Stimulated activated CD4-positive, alpha-beta T cell treated with anti-CD3 and anti-CD28 coated beads, Interleukin-4, amount 100 ng/mL, for 1 hour (primary cell): Measurements from ENCODE around the gene NTRK2.

Experiments used
- DNase-seq: peaks from one replicate; pipeline ENCODE4 v3.0.0-alpha.2; 2020

The NTRK2 gene

DNA sequence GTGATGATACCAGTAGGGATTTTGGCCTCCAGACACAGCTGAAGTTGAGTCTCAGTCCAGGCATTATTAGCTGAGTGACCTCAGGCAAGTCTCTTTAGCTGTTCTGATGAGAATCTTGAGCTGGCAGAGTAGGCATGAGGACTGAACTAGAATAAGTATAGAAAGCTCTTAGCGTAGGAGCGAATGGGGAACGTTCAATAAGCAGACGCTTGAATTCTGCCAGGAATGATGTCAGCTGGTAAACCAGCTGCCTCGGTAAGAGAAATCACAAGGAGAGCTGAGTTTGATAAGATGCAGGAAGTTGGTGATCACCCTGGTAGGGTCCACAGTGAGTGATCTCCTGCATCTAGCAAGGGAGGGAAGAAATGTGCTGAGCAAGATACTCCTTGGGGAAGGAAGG is 280.4 kb downstream of the NTRK2 start:
- DNase-seq, result no peak

DNA sequence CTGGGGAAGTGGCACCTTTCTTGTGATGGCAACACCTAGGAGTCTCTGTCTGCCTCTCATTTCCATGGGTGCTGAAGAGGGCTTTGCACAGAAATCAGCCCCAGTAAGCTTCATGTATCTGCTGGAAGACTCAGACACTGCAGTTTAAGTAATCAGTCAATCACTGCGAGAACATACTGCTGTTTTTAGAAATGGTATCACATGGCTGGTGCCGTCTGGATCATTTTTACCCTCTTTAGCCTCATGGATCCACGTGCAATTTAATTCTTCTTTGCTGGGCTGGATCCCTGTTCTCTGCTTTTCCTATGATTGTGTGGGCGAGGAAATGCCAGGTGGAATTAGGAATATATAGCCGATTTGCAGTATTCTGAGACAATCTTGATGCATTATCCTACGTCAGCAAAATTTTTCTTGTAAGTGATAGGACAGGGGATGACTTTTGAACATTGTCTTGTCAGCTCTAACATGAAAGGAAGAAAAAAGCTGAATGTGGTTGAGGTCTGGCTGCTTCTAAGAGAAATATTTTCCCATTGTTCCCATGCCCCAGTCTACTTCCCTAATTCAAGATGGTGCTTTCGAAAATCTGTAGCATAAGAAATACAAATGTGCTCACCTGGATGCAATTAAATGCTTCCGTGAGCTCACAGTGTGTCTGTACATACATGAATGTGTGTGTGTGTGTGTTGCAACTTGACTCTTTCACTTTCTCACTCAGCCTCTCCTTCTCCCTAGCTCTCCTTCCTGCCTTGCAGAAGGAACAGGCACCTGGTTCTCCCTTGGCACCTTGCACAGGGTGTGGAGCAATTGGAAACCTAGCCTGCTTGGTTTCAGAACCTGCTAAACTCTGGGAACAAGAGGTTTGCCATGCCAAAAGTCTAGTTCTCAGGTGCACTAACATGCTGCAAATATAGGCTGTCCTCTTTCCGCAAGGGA is 281.6 kb downstream of the NTRK2 start:
- no peak for DNase-seq

DNA sequence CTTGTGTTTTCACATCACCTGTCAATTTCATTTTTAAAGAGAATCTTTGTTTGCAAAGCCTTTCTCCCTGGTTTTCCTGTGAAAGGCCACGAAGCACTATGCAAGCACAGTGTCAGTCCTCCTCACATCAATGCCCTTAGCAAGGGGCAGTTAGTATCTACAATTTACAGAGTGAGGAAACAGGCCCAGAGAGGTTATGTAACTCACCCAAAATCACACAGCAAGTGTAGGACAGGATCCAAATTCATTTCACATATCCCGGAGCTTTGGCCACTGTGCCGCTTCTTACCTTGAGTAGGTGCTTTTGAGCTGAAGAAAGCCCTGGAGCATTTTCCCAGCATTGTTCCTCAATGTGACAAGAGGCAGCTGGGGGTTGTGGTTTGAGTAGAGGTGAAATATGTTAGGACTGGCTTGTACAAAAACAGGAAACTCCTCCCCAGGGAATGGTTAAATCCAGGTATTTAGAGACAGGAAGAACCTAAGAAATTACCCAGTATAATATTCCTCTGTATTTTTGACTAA is 283.8 kb downstream of the NTRK2 start:
- DNase-seq, result no peak

DNA sequence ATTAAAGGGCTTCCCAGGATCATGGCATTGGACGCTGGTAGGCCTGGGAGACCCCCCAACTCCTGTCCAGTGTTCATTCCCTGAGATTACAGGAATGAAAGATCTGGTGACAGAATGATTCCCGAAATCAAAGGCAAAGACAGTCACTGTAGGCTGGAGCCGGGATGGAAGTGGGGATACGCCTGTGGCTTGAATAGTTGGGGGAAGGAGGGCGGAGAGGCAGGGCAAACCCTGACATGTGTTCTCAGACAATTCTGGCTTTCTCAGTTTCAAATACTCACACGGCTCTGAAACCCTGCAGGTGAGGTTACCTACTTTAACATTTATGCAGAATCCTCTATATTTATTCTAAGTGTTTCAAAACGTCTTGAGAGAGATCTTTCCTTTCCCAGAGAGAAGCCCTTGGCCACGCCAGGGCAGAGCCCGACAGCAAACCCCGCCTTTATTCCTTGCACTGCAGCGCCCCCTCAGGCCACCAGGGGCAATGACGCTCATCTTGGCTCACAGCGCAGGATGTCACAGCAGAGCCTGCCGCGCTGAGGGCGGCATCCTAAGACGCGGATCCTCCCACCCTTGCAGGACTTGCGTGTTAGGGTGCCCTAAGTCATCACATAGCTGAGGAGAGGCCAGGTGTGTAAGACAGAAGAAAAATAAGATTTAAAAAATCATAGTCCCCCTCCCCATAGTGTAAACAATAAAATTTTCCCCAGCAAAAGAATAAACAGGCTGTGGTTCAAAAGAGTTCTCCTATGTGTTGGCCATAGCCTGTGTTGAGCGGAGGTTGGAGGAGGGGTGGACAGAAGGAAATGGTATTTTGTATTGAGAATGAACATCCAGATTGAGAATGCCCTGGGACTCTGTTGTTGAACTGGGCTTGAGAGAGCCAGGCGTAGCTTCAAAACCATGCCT is 284.5 kb downstream of the NTRK2 start:
- DNase-seq, result peak; percentile 36

DNA sequence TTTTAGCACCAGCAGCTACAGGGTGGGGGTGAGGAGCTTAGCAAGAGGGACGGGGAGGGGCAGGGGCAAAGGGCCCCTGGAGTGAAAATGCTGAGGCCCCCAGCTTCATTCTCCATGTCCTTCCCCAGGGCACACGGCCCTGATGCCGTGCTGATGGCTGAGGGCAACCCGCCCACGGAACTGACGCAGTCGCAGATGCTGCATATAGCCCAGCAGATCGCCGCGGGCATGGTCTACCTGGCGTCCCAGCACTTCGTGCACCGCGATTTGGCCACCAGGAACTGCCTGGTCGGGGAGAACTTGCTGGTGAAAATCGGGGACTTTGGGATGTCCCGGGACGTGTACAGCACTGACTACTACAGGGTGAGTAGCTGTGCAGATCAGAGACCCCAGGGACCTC is 285.6 kb downstream of the NTRK2 start:
- DNase-seq, result no peak

DNA sequence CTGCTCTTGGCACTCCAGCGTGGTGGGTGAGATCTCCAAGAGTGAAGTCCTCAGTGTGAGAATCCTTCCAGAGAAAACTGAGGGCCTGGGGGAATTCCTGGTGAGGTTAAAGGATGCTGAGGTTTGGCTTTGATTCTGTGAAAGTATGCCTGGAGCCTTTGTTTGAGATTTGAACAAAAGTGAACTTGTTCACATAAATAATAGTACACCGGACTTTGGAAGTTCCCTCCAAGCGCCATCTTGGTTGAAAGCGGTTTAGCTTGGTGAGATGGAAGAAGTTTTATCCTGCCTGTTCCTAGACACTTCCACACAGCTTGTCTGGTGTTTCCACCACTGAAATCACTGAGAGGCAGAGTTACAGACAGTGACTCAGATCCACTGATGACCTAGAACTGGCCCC is 286.4 kb downstream of the NTRK2 start:
- DNase-seq, result no peak

DNA sequence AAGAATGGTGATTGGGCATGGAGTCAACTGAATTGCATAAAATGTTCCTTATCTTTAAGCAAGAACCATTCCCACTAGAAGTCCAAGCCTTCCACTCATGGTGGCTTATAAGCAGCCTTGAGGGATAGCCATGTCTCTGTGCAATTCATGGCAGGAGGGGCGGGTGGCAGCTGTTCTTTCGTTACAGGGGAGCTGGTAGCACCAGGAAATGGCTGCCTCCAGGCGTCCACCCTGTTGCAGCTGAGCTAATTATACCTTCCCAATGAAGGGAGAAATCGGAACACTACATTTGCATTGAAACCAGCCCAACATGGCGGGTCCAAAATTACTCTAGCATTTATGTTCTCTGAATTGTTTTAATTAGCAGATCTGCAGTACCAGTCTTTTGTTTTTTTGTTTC is 289.8 kb downstream of the NTRK2 start:
- no peak for DNase-seq

DNA sequence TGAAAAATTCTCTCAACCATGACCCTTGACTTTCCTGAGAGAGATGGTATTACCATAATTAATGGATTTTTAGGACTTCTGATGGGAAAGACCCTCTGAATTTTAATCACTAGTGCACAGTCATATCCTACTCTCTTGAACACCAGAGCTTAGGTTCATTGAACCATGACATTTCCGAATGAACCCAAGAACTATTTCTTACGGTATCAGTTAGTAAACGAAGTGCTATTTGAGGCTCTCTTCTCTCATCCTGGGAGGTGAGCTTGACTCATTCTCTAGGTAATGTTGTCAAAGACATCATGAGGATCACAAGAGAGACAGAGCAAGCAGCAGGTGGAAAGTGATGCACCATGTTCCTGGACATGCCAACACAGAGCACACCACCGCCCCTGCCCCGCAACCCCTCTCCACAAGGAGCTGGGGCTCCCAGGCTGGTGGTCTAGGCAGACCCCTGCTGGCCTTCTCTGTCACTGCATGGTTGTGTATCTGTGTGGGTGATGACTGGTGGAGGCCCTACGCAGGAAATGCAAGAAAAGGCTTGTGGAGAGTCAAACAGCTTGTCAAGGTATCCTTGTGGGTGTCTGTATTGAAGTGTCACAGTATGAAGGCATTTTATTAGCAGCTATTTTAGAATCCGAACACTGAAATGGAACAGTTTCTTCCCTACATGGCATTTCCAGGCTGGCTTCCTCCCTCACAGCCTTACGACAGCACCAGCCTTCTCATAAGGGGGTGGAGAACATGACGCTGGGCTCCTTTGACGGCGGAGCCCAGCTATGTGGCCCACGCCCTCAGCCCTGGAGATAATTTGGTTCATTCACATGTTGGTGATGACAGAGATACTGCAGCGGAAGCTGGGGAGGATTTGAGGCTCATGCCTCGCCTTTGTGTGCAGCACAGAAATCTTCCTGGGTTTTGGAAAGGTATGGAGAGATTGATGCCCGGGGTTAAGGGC is 297.6 kb downstream of the NTRK2 start:
- DNase-seq, result no peak

DNA sequence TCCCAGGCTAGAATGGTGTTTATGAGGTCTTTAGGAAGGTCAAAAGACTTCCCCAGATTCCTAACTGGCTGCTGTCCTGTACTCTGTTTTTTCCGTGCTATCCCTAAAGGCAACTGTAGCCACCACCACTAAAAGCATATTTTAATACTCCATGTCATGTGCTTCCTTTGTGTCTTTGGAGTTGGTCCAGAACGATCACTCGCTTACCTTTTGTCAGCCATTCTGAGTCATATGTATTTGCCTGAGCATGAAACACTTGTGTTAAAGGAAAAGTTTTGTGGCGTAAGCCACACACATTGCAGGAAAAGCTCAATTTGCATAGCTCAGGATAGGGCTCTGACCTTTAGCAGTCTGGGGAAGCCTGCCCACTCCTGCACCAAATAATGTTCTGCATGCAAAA is 299.6 kb downstream of the NTRK2 start:
- no peak for DNase-seq

DNA sequence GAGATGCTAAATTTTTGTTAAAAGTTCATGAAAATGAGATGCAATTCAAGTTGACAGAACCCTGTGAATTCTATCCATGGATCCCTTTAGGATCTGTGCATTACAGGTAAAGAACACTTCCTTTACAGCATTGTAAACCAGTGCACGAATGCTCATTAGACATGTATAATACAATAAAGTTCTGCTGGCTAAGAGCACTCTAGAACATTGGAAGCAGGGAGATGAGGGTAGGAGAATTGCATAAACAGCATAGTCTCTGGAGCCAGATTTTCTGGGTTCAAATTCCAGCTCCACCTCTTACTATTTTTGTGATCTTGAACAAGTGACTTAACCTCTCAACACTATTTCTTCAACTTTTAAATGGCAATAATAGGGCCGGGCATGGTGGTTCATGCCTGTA is 300.2 kb downstream of the NTRK2 start:
- no peak for DNase-seq

DNA sequence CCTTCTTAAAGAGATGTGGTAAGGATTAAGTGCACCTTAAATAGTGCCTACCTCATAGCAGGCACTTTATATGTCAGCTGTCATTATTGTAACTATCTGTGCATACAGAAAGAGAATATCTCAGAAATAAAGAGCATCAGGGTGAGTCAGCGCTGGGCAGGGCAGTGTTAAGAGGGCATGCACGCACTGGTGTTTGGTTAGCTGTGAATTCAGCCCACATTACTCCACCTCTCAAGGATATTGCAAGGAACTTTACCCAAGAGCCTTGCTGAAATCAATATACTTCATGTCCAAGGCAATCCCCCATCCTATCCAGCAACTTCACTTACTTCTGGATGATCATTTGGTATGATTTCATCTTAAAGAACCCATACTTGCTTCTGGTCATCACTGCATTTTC is 300.9 kb downstream of the NTRK2 start:
- DNase-seq, result no peak

DNA sequence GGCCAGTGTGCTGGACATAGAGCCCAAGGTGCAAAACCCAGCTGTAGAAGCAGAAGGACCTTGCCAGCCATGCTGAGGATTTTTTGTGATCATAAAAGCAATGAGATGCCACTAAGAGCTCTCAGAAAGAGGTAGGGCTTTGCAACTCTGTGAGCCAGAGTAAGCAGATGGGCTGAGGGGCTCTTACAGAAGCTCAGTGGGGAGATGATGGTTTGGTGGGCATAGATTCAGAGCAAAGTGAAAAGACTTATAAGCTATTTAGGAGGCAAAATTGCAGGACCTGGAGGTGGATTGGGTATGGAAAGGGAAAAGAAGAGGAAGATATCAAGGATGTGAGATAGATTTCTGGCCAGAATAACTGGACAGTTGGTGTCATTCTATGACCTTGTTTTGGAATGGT is 302.0 kb downstream of the NTRK2 start:
- DNase-seq, result no peak

DNA sequence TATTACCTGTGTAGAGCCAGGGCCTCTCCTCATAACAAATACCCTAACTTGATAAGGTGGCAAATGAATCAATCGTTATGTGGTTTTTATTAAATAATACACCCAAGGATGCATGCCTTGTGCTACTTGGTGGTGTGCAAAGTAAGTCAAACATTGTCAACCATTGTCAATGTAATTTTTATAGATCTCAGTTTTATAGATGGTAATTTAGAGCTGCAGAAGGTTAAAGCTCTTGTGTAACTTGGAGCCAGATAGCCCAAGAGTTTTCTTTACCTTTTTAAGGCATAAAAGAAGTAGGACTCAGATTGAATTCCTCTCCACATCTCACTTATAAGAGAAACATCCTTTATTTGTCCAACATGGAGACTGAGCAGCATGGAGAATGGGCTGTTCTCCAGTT is 304.7 kb downstream of the NTRK2 start:
- no peak for DNase-seq

DNA sequence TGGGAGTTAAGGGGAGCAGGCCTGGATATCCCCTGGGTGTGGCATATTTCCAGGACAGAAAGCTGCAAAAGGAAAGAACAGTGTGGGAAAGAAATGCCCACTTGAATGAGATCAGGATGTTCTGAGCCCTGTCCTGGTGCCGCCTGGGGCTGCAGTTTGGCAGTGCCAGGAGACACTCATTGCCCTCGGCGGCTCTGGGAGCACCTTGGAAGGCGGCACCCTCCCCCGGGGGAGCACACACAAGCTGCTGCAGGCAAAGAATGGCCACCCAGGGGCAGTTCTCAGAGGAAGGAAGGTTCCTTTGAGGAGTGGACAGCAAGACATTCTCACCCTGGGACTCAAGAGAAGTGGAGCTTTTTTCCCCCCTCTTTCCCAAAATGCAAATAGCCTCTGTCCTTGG is 305.3 kb downstream of the NTRK2 start:
- DNase-seq, result no peak

DNA sequence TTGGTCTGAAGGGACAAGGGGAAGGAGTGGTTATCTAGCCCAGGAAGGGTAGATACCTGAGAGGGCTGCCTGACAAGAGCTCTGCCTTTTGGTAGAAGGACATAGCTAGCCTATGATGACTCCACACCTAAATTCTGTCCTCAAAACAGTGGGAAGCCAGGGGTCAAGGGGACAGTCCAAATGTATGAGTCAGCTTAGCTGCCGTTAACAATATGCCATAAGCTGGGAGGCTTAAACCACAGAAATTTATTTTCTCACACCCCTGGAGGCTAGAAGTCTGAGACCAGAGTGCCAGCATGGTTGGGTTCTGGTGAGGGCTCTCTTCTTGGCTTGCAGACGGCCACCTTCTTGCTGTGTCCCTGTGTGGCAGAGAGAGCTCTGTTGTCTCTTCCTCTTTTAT is 306.4 kb downstream of the NTRK2 start:
- no peak for DNase-seq

DNA sequence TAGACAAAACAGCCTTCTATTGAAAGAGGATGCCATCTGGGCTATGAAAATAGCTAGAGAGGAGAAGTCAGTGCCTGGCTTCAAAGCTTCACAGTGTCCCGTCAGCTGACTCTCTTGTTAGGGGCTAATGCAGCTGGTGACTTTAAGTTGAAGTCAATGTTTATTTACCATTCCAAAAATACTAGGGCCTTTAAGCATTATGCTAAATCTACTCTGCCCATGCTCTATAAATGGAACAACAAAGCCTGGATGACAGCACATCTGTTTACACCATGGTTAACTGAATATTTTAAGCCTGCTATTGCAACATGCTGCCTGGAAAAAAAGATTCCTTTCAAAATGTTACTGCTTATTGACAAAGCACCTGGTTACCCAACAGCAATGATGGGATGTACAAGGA is 309.1 kb downstream of the NTRK2 start:
- DNase-seq, result no peak

DNA sequence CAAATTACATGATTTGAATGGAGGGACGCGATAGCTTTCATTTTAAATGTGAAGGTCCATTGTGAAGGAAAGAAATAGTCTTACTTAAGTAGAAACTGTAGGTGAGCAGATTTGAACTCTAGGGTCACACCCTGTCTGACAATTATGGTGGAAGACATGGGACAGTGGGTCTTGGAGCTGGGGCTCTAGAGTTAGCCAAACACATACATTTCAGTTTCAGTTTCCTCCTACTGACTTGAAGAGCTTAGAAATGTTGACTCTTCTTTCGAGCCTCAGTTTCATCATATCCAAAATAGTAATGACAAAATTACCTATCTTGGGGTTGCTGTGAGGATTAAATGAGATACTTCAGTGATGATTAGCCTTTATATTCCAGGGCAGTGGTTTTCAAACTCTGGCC is 314.2 kb downstream of the NTRK2 start:
- DNase-seq, result no peak

DNA sequence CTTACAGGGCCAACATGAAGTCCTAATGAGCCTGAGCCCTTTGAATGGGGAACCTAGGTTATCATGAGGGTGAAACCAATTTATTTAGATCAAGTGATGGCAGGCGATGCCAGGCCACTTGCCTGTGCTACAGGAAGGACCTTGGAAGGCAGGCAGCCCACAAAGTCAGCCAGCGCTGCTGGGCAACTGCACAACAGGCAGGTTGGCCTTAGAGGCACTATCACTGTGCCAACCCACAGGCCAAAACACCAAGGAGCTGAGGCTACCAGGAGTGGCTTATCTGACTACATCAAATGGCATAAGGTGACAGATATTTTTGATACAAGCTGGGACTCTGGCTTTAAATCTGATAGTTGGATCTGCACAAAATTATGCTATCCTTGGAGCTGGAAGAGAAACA is 319.1 kb downstream of the NTRK2 start:
- DNase-seq, result no peak

DNA sequence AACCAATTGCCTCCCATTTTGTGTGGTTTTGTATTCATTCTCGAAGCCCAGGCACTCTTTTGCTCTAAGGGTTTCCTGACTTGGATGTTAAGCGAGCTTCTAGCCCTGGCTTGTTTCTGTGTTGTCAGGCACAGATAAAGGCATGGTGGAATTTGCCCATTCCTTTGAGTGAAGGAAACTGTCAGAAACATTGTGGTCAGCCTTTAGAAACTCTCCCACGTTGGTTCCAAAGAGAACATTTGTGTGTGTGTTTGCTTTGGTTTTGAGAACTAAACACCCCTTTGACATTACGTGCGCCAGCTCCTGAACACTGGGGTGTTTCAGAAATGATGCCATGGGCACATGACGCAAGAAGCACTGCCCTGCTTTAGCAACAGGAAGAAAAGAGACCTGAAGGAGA is 320.9 kb downstream of the NTRK2 start:
- DNase-seq, result no peak

DNA sequence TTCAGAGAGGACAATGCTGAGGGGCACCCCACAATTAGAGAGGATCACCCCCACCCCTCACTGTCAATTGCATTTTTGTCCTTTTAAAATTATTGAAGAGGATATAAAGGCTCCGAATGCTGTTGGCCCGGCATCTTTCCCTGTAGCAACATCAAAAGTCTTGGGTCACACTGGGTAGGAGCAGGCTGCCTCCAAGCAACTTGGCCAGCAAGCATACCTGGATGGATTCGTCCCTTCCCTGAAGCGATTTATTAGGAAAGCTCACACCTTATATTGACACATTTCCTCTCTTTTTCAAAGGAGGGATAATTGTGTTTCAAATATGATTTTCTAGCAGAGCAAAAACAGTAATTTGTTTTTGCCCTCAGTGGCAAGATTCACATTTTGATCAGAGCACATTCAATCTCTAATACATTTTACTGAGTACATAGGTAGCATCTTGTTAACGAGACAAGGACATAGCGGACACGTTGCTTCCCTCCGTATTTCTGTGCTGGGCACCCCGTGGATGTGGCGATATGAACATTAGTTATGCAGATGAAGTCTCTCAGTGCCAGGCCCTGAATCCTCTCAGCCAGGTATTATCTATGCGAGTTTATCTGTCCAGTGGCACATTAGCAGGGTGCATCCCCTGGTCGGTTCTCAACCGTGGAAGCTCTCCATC is 321.5 kb downstream of the NTRK2 start:
- DNase-seq, result no peak

DNA sequence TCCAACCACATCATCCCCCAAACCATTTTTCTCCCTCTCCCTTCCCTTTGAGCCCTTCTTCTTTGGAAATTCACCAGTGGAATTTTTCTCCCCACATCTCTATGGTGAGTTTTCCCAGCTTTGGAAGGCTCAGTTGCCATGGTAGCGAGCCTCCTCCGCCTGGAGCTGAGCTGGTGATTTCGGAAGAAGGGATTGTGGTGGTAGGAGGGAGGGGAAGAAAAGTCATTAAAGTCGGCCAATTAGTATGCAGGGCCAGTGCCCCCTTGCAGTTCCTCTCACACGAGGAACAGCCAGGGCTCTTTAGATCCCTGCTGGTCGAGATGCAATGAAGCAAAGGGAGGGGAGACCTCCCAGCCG is 322.0 kb downstream of the NTRK2 start:
- no peak for DNase-seq

DNA sequence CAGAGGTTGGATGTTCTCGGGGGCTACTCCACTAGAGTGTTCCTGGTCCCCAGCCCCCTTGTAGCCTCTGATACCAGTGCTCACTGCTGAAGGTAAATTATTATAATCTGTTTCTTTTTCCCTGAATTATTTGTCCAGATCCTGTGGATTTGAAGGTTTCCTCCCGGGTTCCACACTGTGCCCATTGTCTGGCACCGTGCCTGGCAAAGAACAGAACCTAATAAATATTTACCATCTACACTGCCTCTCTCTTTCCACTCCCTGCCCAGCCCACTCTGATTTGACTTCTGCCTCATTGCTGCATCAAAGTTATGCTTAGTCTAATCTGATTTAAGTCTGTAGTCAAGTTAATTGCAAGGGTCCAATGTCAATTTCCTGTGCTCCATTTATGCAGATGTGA is 322.9 kb downstream of the NTRK2 start:
- DNase-seq, result no peak
